Keratinocyte (primary cell): ENCODE data around the gene PITPNC1.

ENCODE experiments used
- EZH2 ChIP-seq: IDR thresholded peaks from one replicate; pipeline ENCODE4 v1.6.1; 2012; ENCODE audit warnings: inconsistent platforms, mild to moderate bottlenecking, low read length, moderate library complexity
- TF ChIP-seq, protein P1 (sequence below), 3 experiments: IDR thresholded peaks in 1 of 3; conservative IDR thresholded peaks in 1 of 3; optimal IDR thresholded peaks in 1 of 3; 2 replicates in 2 of 3; 3 replicates in 1 of 3; pipeline versions ENCODE3 to v1.5.1; 2011; ENCODE audit warnings: low read length in 3 of 3, mild to moderate bottlenecking in 3 of 3, moderate library complexity in 2 of 3, control low read depth in 1 of 3, inconsistent platforms in 1 of 3; ENCODE audit not compliant: insufficient read depth in 2 of 3; ENCODE audit errors: extremely low read depth in 1 of 3

DNA sequence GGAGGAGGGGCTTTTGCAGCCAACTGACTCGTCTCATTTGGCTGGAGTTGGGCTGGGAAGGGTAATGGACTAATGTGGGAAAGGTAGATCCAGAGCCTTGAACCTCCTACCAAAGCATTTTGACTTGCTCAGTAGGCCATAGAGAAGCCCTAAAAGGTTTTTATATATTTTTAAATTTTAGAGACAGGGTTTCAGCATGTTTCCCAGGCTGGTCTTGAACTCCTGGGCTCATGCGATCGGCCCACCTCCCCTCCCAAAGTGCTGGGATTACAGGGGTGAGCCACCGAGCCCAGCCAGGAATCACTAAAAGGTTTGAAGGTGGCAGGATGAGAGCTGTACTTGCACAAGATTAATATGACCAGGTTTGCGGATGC is 2.0 kb upstream of the PITPNC1 start:
- TF ChIP-seq, protein P1, sequence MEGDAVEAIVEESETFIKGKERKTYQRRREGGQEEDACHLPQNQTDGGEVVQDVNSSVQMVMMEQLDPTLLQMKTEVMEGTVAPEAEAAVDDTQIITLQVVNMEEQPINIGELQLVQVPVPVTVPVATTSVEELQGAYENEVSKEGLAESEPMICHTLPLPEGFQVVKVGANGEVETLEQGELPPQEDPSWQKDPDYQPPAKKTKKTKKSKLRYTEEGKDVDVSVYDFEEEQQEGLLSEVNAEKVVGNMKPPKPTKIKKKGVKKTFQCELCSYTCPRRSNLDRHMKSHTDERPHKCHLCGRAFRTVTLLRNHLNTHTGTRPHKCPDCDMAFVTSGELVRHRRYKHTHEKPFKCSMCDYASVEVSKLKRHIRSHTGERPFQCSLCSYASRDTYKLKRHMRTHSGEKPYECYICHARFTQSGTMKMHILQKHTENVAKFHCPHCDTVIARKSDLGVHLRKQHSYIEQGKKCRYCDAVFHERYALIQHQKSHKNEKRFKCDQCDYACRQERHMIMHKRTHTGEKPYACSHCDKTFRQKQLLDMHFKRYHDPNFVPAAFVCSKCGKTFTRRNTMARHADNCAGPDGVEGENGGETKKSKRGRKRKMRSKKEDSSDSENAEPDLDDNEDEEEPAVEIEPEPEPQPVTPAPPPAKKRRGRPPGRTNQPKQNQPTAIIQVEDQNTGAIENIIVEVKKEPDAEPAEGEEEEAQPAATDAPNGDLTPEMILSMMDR (optimal IDR thresholded peaks at IDR 0.05 in 1 of 3, IDR thresholded peaks at IDR 0.05 in 1 of 3, conservative IDR thresholded peaks at IDR 0.05 in 1 of 3; ENCODE audit: extremely low read depth in 1 of 3, insufficient read depth in 2 of 3, low read length in 3 of 3): no peak
- TF ChIP-seq EZH2: no peak
